ENCODE data around the gene PCYT1A. TPM values are rescaled to one million over a fixed set of nuclear protein-coding genes. Genes with fewer than 3 reads are reported as not detected.

The PCYT1A gene
- total and polyA plus RNA-seq, 2 donors (not counting 3 experiments of a cell fraction or from before 2014, with no cell fraction given): 50.3 to 65.5 TPM

DNA sequence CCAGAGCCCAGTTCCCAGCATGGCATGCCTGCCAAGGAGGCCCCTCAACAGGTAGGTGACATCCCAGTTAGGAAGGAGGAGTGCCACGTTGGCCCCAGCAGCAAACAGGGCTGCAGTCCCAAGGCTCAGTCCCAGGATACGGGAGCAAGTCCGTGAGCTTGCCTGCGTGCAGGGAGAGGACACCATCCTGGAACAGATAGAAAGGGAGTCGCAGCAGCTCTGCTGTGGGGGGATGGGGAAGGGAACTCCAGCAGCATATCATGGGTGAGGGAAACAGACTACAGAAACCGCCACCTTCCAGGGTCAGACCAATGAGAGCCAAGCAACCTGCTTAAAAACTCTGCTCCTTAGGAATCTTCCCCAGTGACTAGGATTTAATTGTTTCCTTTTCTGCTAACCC lies 39.9 kb upstream of the PCYT1A start:
- no peak overlapping the region for H2AFZ ChIP-seq (ENCODE audit: low read depth, low read length)

DNA sequence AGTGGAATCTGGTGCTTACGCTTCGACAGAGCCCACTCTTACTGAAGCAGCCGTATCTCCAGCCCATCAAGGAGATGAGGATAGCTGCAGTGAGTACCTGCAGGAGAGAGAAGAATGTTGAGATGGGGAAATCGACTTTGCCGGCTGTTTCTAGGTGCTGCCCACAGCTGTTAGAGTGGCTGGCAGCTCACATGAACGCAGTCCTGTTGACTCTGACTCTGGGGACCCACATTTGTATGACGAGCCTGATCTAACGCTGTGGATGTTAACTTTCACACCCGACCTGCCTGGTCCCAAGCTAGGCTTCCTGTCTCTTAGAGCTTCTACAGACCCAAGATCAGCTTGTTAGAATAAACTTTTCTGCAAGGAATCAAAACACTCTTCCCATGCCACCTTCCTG lies 39.4 kb upstream of the PCYT1A start:
- ChIA-PET CTCF (no interaction called here), POLR2A (no interaction called here)
- no peak for FAIRE-seq
- Histone ChIP-seq H3K27me3 (ENCODE audit: control insufficient read depth in 2 of 2, insufficient read depth in 2 of 2, low read length in 2 of 2) (no peaks in the 10 kb centered on the region), H4K20me1 (replicated peaks; ENCODE audit: control insufficient read depth, extremely low read depth, insufficient read depth, low read length) (no peaks in the 10 kb centered on the region), H3K9ac (replicated peaks; ENCODE audit: extremely low read depth, insufficient read depth, low read length) (no peak overlapping the region), H3K4me2 (ENCODE audit: insufficient read depth, low read length) (no peak overlapping the region), H3K4me3 (replicated peaks in 1 of 3; ENCODE audit: insufficient read depth in 1 of 3, low read depth in 1 of 3, low read length in 3 of 3) (no peak overlapping the region), H3K4me1 (ENCODE audit: control insufficient read depth, extremely low read depth, insufficient read depth, low read length) (no peaks in the 10 kb centered on the region), H2AFZ (ENCODE audit: low read depth, low read length) (no peak overlapping the region), H3K36me3 (ENCODE audit: control insufficient read depth in 2 of 2, extremely low read depth in 1 of 2, insufficient read depth in 2 of 2, low read length in 2 of 2) (no peaks in the 10 kb centered on the region), H3K27ac (ENCODE audit: insufficient read depth, low read depth, low read length) (no peak overlapping the region), H3K9me3 (replicated peaks; ENCODE audit: control insufficient read depth, insufficient read depth, low read length) (no peaks in the 10 kb centered on the region), H3K9me1 (replicated peaks; ENCODE audit: control insufficient read depth, extremely low read depth, insufficient read depth, low read length) (no peaks in the 10 kb centered on the region), H3K79me2 (ENCODE audit: control insufficient read depth, insufficient read depth, low read length) (no peaks in the 10 kb centered on the region)
- intact Hi-C loops (cut with micrococcal nuclease): no loop called here
- DNase-seq (ENCODE audit: low read depth, low spot score): no peak
- TF ChIP-seq GATA2 (IDR thresholded peaks at IDR 0.05; ENCODE audit: insufficient read depth, insufficient read length, low read depth, low read length) (no peak), POLR2A (IDR thresholded peaks at IDR 0.05; ENCODE audit: low read depth, low read length) (no peak), POLR2AphosphoS5 (IDR thresholded peaks at IDR 0.05; ENCODE audit: insufficient read depth, low read depth, low read length) (no peak), MYC (IDR thresholded peaks at IDR 0.05; ENCODE audit: low read depth, low read length) (no peak), JUN (IDR thresholded peaks at IDR 0.05; ENCODE audit: borderline replicate concordance, insufficient read depth, insufficient read length, low read depth) (no peak), FOS (IDR thresholded peaks at IDR 0.05; ENCODE audit: borderline replicate concordance, insufficient read depth, low read length) (no peak), EZH2 (IDR thresholded peaks at IDR 0.05; ENCODE audit: borderline replicate concordance, low read depth, low read length, severe bottlenecking) (no peak)
- TF ChIP-seq, protein P1, sequence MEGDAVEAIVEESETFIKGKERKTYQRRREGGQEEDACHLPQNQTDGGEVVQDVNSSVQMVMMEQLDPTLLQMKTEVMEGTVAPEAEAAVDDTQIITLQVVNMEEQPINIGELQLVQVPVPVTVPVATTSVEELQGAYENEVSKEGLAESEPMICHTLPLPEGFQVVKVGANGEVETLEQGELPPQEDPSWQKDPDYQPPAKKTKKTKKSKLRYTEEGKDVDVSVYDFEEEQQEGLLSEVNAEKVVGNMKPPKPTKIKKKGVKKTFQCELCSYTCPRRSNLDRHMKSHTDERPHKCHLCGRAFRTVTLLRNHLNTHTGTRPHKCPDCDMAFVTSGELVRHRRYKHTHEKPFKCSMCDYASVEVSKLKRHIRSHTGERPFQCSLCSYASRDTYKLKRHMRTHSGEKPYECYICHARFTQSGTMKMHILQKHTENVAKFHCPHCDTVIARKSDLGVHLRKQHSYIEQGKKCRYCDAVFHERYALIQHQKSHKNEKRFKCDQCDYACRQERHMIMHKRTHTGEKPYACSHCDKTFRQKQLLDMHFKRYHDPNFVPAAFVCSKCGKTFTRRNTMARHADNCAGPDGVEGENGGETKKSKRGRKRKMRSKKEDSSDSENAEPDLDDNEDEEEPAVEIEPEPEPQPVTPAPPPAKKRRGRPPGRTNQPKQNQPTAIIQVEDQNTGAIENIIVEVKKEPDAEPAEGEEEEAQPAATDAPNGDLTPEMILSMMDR (IDR thresholded peaks at IDR 0.05; ENCODE audit: extremely low read depth in 1 of 2, insufficient read depth in 1 of 2, low read depth in 1 of 2, low read length in 2 of 2): no peak
- TF ChIP-seq, protein P2, sequence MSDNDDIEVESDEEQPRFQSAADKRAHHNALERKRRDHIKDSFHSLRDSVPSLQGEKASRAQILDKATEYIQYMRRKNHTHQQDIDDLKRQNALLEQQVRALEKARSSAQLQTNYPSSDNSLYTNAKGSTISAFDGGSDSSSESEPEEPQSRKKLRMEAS (IDR thresholded peaks at IDR 0.05; ENCODE audit: insufficient read depth, insufficient read length): no peak
- dilution Hi-C loops (cut with MboI; ENCODE audit: extremely low pct_ligation_motif_present, low sequenced_read_pairs): no loop called here
- BruUV-seq (replicated peaks): no TSS peak

More for the DNA sequence above, 39.9 kb upstream of the PCYT1A start:
- Histone ChIP-seq H3K79me2 (ENCODE audit: control insufficient read depth, insufficient read depth, low read length) (no peaks in the 10 kb centered on the region), H3K36me3 (ENCODE audit: control insufficient read depth in 2 of 2, extremely low read depth in 1 of 2, insufficient read depth in 2 of 2, low read length in 2 of 2) (no peaks in the 10 kb centered on the region), H3K4me1 (ENCODE audit: control insufficient read depth, extremely low read depth, insufficient read depth, low read length) (no peaks in the 10 kb centered on the region), H3K27ac (ENCODE audit: insufficient read depth, low read depth, low read length) (no peak overlapping the region), H3K9me3 (replicated peaks; ENCODE audit: control insufficient read depth, insufficient read depth, low read length) (no peaks in the 10 kb centered on the region), H3K27me3 (ENCODE audit: control insufficient read depth in 2 of 2, insufficient read depth in 2 of 2, low read length in 2 of 2) (no peaks in the 10 kb centered on the region), H3K9me1 (replicated peaks; ENCODE audit: control insufficient read depth, extremely low read depth, insufficient read depth, low read length) (no peaks in the 10 kb centered on the region), H3K4me3 (replicated peaks in 1 of 3; ENCODE audit: insufficient read depth in 1 of 3, low read depth in 1 of 3, low read length in 3 of 3) (no peak overlapping the region), H4K20me1 (replicated peaks; ENCODE audit: control insufficient read depth, extremely low read depth, insufficient read depth, low read length) (no peaks in the 10 kb centered on the region), H3K4me2 (ENCODE audit: insufficient read depth, low read length) (no peak overlapping the region), H3K9ac (replicated peaks; ENCODE audit: extremely low read depth, insufficient read depth, low read length) (no peak overlapping the region)
- no peak for DNase-seq (ENCODE audit: low read depth, low spot score)
- POLR2A ChIA-PET: no interaction called here
- dilution Hi-C loops (cut with MboI; ENCODE audit: extremely low pct_ligation_motif_present, low sequenced_read_pairs): no loop called here
- TF ChIP-seq FOS (IDR thresholded peaks at IDR 0.05; ENCODE audit: borderline replicate concordance, insufficient read depth, low read length) (no peak), POLR2AphosphoS5 (IDR thresholded peaks at IDR 0.05; ENCODE audit: insufficient read depth, low read depth, low read length) (no peak), POLR2A (IDR thresholded peaks at IDR 0.05; ENCODE audit: low read depth, low read length) (no peak)
- TF ChIP-seq, protein P1 (IDR thresholded peaks at IDR 0.05; ENCODE audit: extremely low read depth in 1 of 2, insufficient read depth in 1 of 2, low read depth in 1 of 2, low read length in 2 of 2): no peak
- intact Hi-C loops (cut with micrococcal nuclease): no loop called here
- CTCF ChIA-PET: no interaction called here
- FAIRE-seq: no peak
- BruUV-seq (replicated peaks): no TSS peak
